ENCODE data around the gene KIRREL3.

The KIRREL3 gene

DNA sequence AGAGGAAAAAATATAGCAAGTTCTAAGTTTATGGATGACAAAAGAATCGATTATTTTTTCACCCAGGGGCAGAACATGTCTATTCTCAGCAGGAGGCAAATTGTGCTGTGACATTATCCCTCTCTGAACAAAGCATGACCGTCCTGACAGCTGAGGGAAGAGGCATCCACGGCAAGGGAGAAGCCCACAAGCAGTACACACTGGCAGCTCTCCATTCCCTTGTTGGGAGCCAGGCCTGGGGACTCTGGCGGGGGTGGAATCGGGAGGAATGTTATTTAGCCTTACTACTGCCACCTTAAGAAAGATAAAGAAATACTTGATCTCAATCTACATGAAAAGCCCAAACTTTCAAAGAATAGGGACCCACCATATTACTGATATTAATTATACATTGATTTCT is 3.4 kb downstream of the KIRREL3 start:
- DNase-seq (ENCODE audit: low read depth): no peak

DNA sequence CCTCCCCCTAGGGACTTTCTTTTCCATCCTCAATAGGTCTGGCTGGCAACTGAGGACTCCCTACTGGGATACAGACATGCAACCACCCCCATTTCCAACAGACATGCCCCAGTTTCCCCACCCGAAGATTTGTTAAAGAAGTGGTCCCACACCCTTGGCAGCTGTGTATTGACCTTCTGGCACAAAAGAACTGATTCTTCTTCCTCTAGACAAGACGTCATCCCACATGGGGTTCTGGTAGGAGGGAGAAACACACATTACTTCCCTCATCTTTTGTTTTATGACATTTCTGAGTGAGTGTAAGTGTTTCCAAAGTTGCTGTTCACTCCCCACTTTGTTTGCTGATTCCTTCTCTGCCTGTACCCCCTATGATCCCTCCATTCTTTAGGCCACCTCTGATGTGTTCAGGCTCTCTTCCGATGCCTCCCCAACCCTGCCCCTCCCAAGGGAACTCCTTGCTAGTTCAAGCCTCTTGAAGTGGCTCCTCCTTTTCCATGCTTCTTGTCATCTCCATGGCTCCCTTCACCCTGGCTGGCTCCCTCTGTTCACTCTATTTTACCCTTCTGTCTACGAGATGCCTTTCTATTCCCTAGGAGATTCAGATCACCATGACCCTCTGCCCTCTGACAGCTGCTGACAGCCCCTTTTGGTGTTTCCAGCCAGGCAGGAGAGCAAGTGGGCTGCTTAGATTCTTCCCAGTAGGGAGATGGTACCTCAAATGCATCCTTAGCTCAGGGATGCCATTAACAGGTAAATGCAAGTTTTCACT is 4.3 kb downstream of the KIRREL3 start:
- DNase-seq (ENCODE audit: low read depth): no peak

DNA sequence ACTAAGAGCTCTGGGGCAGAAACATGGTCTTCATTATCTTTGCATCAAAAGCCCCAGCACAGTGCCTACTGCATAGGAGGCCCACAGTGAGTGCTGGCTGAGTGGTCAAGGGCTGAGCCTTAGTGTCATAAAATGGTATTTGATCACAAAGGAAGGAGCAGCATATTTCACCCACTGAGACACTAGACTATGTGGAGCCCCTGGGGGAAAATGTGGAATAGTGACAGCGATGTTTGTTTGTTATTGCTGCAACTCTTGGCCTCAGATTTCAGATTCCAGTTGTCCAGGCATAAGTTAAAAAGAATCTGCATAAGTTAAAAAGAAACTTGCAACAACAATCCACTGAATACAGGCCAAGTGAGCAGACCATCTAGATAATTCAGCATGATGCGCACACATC is 7.0 kb downstream of the KIRREL3 start:
- no peak for DNase-seq (ENCODE audit: low read depth)

DNA sequence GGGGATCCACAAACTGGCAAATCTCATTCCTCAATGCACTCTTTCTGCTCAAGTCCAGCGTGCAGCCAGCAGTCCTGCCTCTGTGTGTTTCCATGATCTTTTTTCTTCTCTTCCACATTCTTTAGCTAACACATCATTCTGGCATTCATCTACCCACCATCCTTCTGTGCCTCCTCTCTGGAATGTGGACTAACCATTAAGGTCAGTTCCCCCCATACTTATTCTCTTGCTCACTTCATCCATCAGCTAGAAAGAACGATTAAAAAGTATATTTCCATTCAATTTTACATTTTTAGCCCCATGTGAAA is 7.8 kb downstream of the KIRREL3 start:
- no peak for DNase-seq (ENCODE audit: low read depth)

DNA sequence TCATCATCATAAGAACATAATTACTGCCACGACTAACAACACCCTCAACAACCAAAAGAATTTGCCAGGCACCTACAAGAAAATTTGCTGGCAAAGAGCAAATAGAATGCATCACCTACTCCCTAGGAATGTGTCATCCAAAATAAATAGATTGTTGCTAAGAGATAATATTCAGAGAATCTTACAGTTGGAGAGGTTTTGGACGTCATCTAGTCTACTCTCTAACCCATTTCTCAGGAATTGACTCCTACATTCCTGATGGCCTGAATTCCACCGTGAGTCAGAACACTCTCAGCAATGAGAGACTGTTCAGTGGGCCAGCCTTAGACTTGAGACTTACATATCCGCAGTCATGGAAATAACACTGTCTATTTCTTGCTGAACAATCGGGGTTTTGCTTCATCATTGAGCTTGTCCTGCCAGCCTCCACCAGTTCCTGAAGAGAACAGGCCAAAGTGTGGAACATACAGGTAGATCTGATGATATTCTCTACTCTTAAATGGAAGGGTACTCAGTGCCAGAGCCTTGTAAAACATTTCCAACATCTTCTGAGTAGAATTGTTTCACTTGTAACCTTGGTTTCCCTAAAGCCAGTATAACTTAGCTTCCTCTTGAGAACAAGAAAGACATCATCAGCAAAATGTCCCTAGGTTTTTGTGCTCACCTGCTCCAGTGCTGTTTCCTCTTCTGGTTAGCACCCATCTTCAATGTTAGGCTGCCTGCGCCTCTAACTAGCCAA is 8.3 kb downstream of the KIRREL3 start:
- DNase-seq (ENCODE audit: low read depth): no peak

GRCh38 chr11:126991596-126991995 is 9.0 kb downstream of the KIRREL3 start:
- DNase-seq (ENCODE audit: low read depth): no peak

- DNase-seq (ENCODE audit: low read depth): no peak
These were observed 9.7 kb downstream of the KIRREL3 start for GRCh38 chr11:126990716-126991480.

- peak; percentile 30 for DNase-seq (ENCODE audit: low read depth)
These were observed 10.4 kb downstream of the KIRREL3 start for GRCh38 chr11:126989942-126990715.

DNA sequence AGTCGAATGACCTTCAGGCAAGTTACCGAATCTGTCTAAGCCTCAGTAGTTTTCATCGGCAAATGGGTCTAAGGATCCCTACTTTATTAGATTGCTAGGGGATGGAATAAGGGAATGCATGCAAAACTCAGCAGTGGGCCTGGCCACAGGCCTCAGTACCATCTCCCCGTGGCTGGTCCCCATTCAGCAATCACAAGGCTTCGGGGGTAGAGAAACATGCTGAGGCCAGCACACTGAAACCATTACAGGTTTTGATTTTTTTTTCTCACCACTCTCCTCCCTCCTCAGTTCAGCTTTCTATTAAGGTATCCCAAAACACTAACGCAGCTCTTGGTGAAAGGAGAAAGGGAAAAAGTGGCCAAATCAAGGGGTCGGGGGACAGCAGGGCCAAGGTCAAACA is 11.9 kb downstream of the KIRREL3 start:
- no peak for DNase-seq (ENCODE audit: low read depth)

- no peak for DNase-seq (ENCODE audit: low read depth)
These were observed 18.9 kb downstream of the KIRREL3 start for GRCh38 chr11:126981635-126982034.

DNA sequence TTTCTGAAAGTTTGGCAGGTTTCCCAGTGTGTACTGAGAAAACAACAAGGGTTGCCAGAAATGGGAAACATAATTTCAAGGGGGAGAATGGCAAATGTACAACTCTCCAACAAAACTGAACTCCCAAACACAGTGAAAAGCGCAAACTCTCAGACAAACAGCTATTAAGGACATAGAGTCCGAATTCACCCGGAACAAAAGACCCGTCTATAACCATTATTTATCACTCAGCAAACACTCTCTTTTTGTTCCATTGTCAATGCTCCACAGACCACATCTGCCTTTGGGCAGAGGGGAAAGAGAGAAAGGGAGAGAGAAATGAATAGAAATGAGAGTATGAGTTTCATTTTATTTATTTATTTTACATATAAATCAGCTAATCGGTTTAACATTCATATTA is 21.7 kb downstream of the KIRREL3 start:
- no peak for DNase-seq (ENCODE audit: low read depth)

GRCh38 chr11:126978165-126978564 is 22.4 kb downstream of the KIRREL3 start:
- DNase-seq (ENCODE audit: low read depth): no peak

DNA sequence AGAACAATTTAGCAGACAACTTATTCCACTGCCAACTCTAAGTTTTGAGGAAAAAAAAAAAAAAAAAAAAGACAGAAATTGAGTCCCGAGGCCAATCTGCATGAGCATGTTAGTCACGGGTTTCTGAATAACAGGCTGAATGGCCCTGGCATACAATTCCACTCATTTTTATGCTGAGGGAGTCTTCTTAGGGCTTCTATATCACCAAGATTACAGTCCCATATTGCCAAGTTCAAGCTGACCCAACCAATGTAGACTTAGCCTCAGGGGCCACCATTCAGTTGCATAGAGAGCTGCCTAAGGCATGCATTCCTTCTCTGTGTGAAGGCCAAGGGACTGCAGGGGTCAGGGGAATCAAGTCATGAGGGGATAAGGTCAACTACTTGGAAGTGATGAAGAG is 27.5 kb downstream of the KIRREL3 start:
- no peak for DNase-seq (ENCODE audit: low read depth)

GRCh38 chr11:126971305-126971704 is 29.3 kb downstream of the KIRREL3 start:
- no peak for DNase-seq (ENCODE audit: low read depth)

DNA sequence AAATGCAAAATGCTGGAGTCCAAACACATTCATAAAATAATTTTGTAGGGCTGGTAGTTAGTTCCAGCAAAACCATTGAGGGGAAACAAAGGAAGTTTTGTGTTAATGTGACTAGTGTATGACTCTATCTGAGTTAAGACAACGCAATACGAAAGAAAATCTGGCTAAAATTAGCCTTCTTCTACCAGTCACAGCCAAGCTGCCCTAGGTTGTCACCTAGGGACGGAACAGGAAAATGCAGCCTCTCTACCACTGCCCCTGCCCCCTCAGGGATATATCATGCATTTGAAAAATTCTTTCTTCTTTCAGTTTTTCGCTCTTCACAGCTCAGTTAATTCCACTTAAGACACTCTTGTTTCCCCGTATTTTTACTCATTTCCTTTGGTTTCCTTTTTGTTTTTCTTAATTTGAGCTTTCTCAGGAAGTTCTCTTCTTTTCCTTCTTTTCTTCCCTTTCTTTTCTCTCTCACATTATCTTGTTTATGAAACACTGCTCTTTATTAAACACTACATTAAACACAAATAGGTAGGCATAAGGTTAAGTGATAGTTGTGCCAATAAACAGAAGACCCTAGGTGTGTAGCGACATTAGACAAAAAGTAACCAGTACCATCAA is 30.6 kb downstream of the KIRREL3 start:
- no peak for DNase-seq (ENCODE audit: low read depth)

- DNase-seq (ENCODE audit: low read depth): no peak
These were observed 31.7 kb downstream of the KIRREL3 start for GRCh38 chr11:126968915-126969314.

DNA sequence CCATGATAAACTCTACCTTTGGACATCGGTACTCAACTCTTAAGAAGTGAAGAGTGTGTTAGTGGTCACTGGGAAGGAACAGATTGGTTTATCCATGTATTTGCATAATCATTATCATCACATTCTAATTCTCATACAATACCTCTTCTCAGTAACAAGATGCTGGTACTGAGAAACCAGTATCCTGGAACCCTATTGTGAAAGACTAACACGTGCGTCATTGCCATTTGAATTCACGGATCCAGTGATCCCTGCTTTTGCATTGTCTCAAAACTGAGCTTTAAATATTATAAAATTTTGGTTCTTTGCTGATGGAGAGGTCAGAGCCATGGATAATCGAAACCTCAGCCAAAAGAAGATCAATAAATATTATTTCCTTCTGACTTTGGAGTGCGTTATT is 35.2 kb downstream of the KIRREL3 start:
- DNase-seq (ENCODE audit: low read depth): no peak

DNA sequence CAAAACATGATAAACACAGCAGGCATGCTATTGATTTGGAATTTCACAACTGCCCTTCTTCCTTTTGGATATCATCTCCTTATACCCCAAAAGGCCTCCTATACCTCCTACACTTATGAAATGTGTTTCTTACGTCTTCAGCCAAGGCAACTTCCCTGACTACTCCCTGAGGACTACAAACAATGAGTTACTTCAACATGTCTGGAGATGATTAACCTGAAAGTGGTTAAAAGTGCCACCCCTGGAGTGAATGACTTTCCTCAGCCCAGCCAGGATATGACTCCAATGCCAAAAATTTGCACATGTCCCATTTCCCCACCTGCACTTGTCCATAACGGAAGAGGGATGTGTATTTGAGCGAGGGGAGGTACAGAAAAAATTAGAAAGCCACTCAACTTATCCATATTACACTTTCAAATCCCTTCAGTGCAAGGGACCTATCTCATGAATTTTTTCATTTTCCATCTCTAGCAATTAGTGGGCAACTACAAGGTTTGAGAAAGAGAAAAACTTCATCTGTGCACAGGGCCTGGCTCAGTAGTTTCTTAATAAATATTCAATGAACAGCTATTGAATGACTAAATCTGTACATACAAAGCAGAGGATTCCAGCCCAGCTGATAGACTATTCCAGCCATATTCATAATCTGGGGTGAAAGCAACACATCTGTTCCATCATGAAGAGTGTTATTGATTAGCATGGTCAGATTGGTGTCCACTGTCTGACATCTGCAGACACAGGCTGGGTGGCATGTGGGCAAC is 36.8 kb downstream of the KIRREL3 start:
- no peak for DNase-seq (ENCODE audit: low read depth)

GRCh38 chr11:126963115-126963514 is 37.5 kb downstream of the KIRREL3 start:
- no peak for DNase-seq (ENCODE audit: low read depth)

DNA sequence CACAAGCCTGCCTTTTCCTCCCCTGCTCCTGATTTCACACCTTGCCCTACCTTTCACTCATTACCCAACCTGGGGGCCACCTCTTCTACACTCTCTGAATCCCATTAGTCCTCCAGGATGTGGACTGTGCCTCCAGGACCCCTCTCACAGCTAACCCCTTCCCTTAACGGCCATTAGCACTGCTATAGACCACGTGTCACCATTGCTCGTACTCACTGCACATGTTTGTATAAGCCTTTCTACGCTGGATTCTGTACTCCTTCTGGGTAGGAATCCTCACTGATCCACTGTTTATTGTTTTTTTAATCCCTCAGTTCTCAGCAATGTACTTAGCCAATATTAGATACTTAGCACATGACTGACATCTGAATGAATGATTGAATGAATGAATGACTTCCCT is 40.9 kb downstream of the KIRREL3 start:
- no peak for DNase-seq (ENCODE audit: low read depth)

- no peak for DNase-seq (ENCODE audit: low read depth)
These were observed 43.9 kb downstream of the KIRREL3 start for GRCh38 chr11:126956635-126957034.

Measured in activated T-cell treated with anti-CD3 and anti-CD28 coated beads for 24 hours (primary cell).